Natural killer cell treated with Interleukin-12 subunit alpha and Interleukin-12 subunit beta and Interleukin-15 and Interleukin-18, amount 100 ng/mL, for 72 hours (primary cell): Measurements from ENCODE around the gene LDB2. TPM values are rescaled to one million over a fixed set of nuclear protein-coding genes. Genes with fewer than 3 reads are reported as not detected.

Experiments used
- ATAC-seq, 2 donors: fragments of 150-1000 bp; cut with Tn5 transposase in 1 of 2; sonication (Bioruptor Pico), chemical (Tn5 transposase) in 1 of 2; 2 replicates each; pipeline ENCODE4 v1.10.0; 2021
- DNase-seq: peaks from one replicate; pipeline ENCODE4 v3.0.0; 2022; ENCODE audit warnings: low spot score
- H3K27ac Mint-ChIP-seq, 2 donors: 1 replicate in 1 of 2; 2 replicates in 1 of 2; pipeline ENCODE4 v1.8.0; 2022; ENCODE audit warnings: mixed read lengths in 2 of 2, mild to moderate bottlenecking in 1 of 2, moderate library complexity in 1 of 2
- H3K27me3 Mint-ChIP-seq, 2 donors: 1 replicate in 1 of 2; 2 replicates in 1 of 2; pipeline ENCODE4 v1.8.0; 2022; ENCODE audit warnings: mixed read lengths in 2 of 2
- H3K36me3 Mint-ChIP-seq: one replicate; pipeline ENCODE4 v1.8.0; 2022; ENCODE audit warnings: mixed read lengths
- H3K4me1 Mint-ChIP-seq, 2 donors: 1 replicate in 1 of 2; 2 replicates in 1 of 2; pipeline ENCODE4 v1.8.0; 2022; ENCODE audit warnings: low read depth in 2 of 2, mixed read lengths in 2 of 2, mild to moderate bottlenecking in 1 of 2
- H3K4me3 Mint-ChIP-seq: one replicate; pipeline ENCODE4 v1.8.0; 2022; ENCODE audit warnings: mixed read lengths
- H3K9me3 Mint-ChIP-seq: 2 replicates; pipeline ENCODE4 v1.8.0; 2022; ENCODE audit warnings: mixed read lengths
- total RNA-seq, 2 donors: library from RNA; stranded (reverse); gene quantifications; one replicate each; pipeline ENCODE4 v1.2.3, GENCODE V29; 2022

The LDB2 gene
- total RNA-seq, 2 donors from 2014 or later: 0.64 to 1.4 TPM

GRCh38 chr4:16508968-16509367 is 389.5 kb downstream of the LDB2 start:
- no peak for DNase-seq
- Mint-ChIP-seq H3K27ac (no peak overlapping the region), H3K36me3 (peaks cover 10% of the 10 kb centered on the region), H3K4me3 (no peak overlapping the region), H3K4me1 (no peaks in the 10 kb centered on the region), H3K27me3 (no peaks in the 10 kb centered on the region), H3K9me3 (peaks cover 5% of the 10 kb centered on the region)
- no peak for ATAC-seq

GRCh38 chr4:16505726-16506125 is 392.7 kb downstream of the LDB2 start:
- no peaks in the 10 kb centered on the region for H3K27me3 Mint-ChIP-seq
- ATAC-seq: no peak

GRCh38 chr4:16505267-16505666 is 393.2 kb downstream of the LDB2 start:
- no peak for DNase-seq
- Mint-ChIP-seq H3K9me3 (peaks cover 5% of the 10 kb centered on the region), H3K36me3 (peaks cover 5% of the 10 kb centered on the region), H3K27me3 (no peaks in the 10 kb centered on the region), H3K4me3 (no peak overlapping the region), H3K4me1 (no peaks in the 10 kb centered on the region), H3K27ac (no peak overlapping the region)
- ATAC-seq: no peak

More at GRCh38 chr4:16505726-16506125, 392.7 kb downstream of the LDB2 start:
- H3K4me1 Mint-ChIP-seq: no peaks in the 10 kb centered on the region
- H3K9me3 Mint-ChIP-seq: peaks cover 5% of the 10 kb centered on the region
- no peak overlapping the region for H3K27ac Mint-ChIP-seq
- no peak for DNase-seq
- peaks cover 5% of the 10 kb centered on the region for H3K36me3 Mint-ChIP-seq
- H3K4me3 Mint-ChIP-seq: no peak overlapping the region

- DNase-seq (no peak), ATAC-seq (no peak)
- Mint-ChIP-seq H3K4me1 (no peaks in the 10 kb centered on the region), H3K9me3 (peaks cover 5% of the 10 kb centered on the region), H3K4me3 (no peak overlapping the region), H3K27me3 (no peaks in the 10 kb centered on the region), H3K27ac (no peak overlapping the region), H3K36me3 (peaks cover 4% of the 10 kb centered on the region)
Observed at GRCh38 chr4:16503421-16504100, 394.9 kb downstream of the LDB2 start.

DNA sequence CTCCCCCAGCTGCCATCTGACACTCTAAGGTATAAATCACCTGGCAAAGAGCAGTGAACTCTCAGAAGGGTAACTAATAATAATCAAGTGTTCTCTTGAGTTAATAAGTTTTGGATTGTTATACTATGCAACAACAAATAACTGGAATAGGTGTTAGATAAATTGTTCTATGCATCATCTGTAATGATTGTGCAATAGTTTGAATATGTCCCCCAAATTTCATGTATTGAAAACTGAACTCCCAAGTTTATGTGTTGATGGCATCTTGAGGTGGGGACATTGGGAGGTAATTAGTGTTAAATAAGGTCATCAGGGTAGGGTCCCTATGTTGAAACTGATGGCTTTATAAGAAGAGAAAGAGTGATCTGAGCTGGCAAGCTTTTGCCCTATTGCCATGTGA is 399.5 kb downstream of the LDB2 start:
- H3K36me3 Mint-ChIP-seq: no peaks in the 10 kb centered on the region
- H3K27me3 Mint-ChIP-seq: no peaks in the 10 kb centered on the region
- H3K9me3 Mint-ChIP-seq: peaks cover 5% of the 10 kb centered on the region
- no peak for DNase-seq
- ATAC-seq: no peak
- no peaks in the 10 kb centered on the region for H3K4me1 Mint-ChIP-seq
- H3K27ac Mint-ChIP-seq: no peak overlapping the region
- H3K4me3 Mint-ChIP-seq: no peak overlapping the region

GRCh38 chr4:16496501-16496900 is 401.9 kb downstream of the LDB2 start:
- no peak for ATAC-seq
- Mint-ChIP-seq H3K36me3 (no peaks in the 10 kb centered on the region), H3K4me3 (no peak overlapping the region), H3K27me3 (no peaks in the 10 kb centered on the region), H3K9me3 (peaks cover 5% of the 10 kb centered on the region), H3K4me1 (no peaks in the 10 kb centered on the region), H3K27ac (no peak overlapping the region)
- no peak for DNase-seq

- Mint-ChIP-seq H3K4me3 (no peak overlapping the region), H3K4me1 (no peaks in the 10 kb centered on the region), H3K27ac (no peak overlapping the region), H3K9me3 (peaks cover 6% of the 10 kb centered on the region), H3K36me3 (no peaks in the 10 kb centered on the region), H3K27me3 (peaks cover 2 to 9% of the 10 kb centered on the region in 2 donors)
- no peak for DNase-seq
- no peak for ATAC-seq
Observed at GRCh38 chr4:16492872-16493271, 405.6 kb downstream of the LDB2 start.

- Mint-ChIP-seq H3K27ac (no peak overlapping the region), H3K27me3 (peaks cover 2 to 9% of the 10 kb centered on the region in 2 donors), H3K4me1 (no peaks in the 10 kb centered on the region), H3K36me3 (no peaks in the 10 kb centered on the region), H3K9me3 (peaks cover 5% of the 10 kb centered on the region), H3K4me3 (no peak overlapping the region)
- ATAC-seq (no peak), DNase-seq (no peak)
Observed at GRCh38 chr4:16489226-16489625, 409.2 kb downstream of the LDB2 start.

GRCh38 chr4:16488084-16488483 is 410.4 kb downstream of the LDB2 start:
- Mint-ChIP-seq H3K9me3 (peaks cover 5% of the 10 kb centered on the region), H3K27ac (no peak overlapping the region), H3K4me3 (no peak overlapping the region), H3K4me1 (no peaks in the 10 kb centered on the region), H3K36me3 (no peaks in the 10 kb centered on the region), H3K27me3 (peaks cover 2 to 9% of the 10 kb centered on the region in 2 donors)
- DNase-seq (no peak), ATAC-seq (no peak)

- no peaks in the 10 kb centered on the region for H3K36me3 Mint-ChIP-seq
- DNase-seq (no peak), ATAC-seq (no peak)
- H3K27me3 Mint-ChIP-seq: peaks cover 2 to 7% of the 10 kb centered on the region in 2 donors
- H3K9me3 Mint-ChIP-seq: peaks cover 5% of the 10 kb centered on the region
- H3K27ac Mint-ChIP-seq: no peak overlapping the region
- no peak overlapping the region for H3K4me3 Mint-ChIP-seq
- no peaks in the 10 kb centered on the region for H3K4me1 Mint-ChIP-seq
Observed at GRCh38 chr4:16484711-16485110, 413.7 kb downstream of the LDB2 start.

- Mint-ChIP-seq H3K27ac (no peak overlapping the region), H3K36me3 (no peaks in the 10 kb centered on the region), H3K9me3 (no peaks in the 10 kb centered on the region), H3K27me3 (no peaks in the 10 kb centered on the region), H3K4me3 (no peak overlapping the region), H3K4me1 (no peaks in the 10 kb centered on the region)
- DNase-seq: no peak
- no peak for ATAC-seq
Observed at GRCh38 chr4:16483540-16483939, 414.9 kb downstream of the LDB2 start.

DNA sequence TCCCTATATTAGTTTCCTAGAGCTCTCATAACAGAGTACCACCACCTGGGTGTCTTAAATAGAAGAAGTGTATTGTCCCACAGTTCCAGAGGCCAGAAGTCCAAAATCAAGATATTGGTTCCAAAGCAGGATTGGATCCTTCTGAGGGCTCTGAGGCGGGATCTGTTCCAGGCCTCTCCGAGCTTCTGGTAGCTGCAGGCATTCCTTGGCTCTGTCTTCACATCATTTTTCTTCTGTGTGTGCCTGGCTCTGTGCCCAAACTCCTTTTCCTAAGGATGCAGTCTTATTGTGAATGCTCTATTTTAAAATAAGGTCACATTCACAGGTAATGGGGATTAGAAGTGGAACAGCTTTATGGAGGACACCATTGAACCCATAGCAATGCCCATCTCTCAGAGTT is 418.4 kb downstream of the LDB2 start:
- no peaks in the 10 kb centered on the region for H3K4me1 Mint-ChIP-seq
- no peaks in the 10 kb centered on the region for H3K27me3 Mint-ChIP-seq
- H3K36me3 Mint-ChIP-seq: no peaks in the 10 kb centered on the region
- H3K4me3 Mint-ChIP-seq: no peak overlapping the region
- no peak for DNase-seq
- H3K27ac Mint-ChIP-seq: no peak overlapping the region
- no peaks in the 10 kb centered on the region for H3K9me3 Mint-ChIP-seq
- ATAC-seq: no peak

GRCh38 chr4:16472537-16472936 is 425.9 kb downstream of the LDB2 start:
- Mint-ChIP-seq H3K27ac (no peak overlapping the region), H3K4me1 (no peaks in the 10 kb centered on the region), H3K9me3 (peaks cover 10% of the 10 kb centered on the region), H3K36me3 (peaks cover 9% of the 10 kb centered on the region), H3K27me3 (peaks cover 3 to 16% of the 10 kb centered on the region in 2 donors), H3K4me3 (no peak overlapping the region)
- no peak for DNase-seq
- ATAC-seq: no peak

DNA sequence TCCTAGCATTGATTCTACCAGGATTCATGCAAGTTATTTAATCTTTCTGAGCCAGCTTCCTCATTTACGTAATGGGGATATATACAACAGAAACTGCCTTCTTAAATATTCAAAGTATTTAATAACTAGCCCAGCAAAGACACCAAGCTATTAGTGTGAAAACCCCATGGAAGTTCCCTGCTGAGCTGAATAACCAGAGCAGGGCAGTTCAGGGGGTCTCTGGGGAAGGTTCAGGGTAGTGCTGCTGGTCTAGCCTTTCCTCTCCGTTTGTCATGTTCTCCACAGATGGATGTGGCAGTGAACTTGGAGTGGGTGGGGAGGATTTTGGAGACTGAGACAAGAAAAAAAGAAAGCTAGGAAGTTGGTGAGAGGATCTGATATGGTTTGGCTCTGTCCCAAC is 431.4 kb downstream of the LDB2 start:
- Mint-ChIP-seq H3K27ac (no peak overlapping the region), H3K4me3 (no peak overlapping the region), H3K27me3 (peaks cover 3 to 16% of the 10 kb centered on the region in 2 donors), H3K4me1 (no peaks in the 10 kb centered on the region), H3K36me3 (peaks cover 4% of the 10 kb centered on the region), H3K9me3 (no peaks in the 10 kb centered on the region)
- ATAC-seq (no peak), DNase-seq (no peak)

DNA sequence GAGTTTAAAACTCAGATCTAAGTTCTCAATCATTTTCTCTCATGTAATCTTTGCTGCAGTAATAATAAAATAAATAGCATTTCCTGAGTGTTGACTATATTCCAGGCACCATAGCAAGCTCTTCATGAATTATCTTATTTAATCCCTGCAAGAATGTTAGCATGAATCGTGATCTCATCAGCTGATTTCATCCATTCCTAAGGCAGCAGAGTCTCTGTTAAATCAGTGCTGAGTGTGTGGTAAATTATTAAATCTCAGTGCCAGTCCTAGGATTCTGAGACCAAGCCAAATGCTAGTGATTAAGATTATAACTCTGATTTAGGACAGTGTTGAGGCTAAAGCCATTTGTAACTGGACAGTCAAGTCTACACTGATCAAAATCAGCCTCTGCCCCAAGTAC is 431.9 kb downstream of the LDB2 start:
- no peak overlapping the region for H3K4me3 Mint-ChIP-seq
- ATAC-seq: no peak
- no peaks in the 10 kb centered on the region for H3K9me3 Mint-ChIP-seq
- H3K27me3 Mint-ChIP-seq: peaks cover 3 to 16% of the 10 kb centered on the region in 2 donors
- H3K27ac Mint-ChIP-seq: no peak overlapping the region
- H3K36me3 Mint-ChIP-seq: peaks cover 4% of the 10 kb centered on the region
- no peak for DNase-seq
- H3K4me1 Mint-ChIP-seq: no peaks in the 10 kb centered on the region
